DMS114 treated with DMSO at 0.1 percent for 48 hours (cell line): ENCODE measurements around the gene ADRB1.

Experiments
- DNase-seq: peaks from one replicate; lab custom pipeline; 2025; ENCODE audit not compliant: unreplicated experiment; lab: John Stamatoyannopoulos, UW

ADRB1 gene

DNA sequence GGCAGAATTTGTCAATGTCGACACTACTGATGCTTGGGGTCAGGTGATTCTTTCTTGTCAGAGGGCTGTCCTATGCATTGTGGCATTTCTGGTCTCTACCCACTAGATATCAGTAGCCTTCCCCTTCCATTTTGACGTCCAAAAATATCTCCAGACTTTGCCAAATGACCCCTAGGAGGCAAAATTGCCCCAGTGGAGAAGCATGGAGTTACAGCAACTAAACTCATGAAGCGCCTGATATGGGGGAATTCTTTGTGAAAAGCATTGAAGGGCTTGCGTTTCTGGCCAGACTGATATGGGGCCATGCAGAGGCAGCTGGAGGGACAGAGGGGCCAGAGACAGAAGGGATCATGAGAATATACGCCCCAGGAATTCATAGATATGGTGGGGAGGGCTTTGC lies 43.6 kb downstream of the ADRB1 start:
- DNase-seq: no peak

DNA sequence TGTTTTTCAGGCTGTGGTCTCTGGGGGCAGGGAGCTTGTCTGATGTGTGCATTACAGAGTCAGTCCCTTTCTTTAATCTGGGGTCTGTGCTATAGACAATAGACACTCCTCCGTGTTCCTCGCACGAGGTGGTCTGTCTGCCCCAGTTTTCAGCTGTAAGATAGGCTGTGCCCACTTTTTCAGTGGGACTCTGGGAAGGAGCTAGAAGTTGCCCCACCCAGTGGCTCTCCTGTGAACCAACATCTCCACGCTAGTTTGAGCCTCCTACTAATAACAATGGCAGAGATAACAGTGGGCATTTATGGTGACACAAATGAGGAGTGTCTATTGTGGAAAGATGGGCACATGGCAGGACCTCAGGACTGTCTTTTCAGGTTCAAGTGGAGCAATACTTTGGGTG lies 44.0 kb downstream of the ADRB1 start:
- no peak for DNase-seq

DNA sequence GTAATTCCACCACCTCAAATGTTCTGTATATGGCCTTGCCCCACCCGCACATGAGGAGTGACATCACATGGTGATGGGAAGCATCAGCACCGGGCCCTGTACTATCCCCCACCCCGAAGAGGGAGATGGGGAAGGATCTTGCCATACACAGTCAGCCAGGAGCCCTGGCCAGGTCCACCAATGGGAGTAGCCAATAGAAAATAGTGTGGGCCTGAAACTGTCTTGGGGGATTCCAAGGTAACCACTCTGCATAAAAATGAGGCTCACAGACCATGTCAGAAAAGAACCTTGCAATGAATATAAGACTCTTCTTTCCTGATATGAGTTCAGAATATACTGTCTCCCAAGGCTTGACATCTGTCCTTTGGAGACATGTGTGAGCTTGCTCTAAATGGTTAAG lies 51.1 kb downstream of the ADRB1 start:
- no peak for DNase-seq

DNA sequence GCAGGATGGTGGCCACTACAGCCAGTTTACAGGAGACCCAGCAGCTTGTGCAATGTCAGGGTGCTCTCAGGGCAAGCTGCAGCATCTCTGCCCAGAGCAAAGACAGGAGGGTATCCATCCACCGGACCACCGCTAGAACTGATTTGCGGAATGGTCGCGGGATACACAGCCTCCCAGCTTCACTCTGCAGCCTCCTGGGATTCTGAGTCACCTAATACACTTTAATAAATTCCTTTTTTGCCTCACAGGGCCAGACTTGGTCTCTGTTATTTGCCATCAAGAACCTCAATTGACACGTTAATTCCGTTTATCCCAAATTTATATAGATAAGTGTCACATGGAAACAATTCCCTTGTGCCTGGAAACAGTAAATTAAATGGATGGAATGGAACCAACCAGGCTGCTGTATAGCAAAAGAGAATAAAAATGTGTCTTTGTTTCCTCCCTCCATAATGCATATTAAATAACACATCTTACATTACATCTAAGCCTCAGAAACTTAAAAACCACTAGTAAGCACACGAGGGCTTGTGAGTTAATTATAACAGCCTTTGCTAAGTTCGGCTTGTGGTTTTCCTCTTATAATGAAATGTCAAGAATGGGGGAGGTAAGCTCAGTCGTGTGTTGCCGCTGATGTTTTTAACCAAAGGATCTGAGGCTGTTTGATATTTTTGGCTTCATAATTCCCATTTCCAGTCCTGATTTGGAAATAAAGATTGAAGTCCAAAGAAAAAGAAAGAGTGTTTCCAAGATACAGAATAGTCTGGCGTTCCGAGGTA lies 52.1 kb downstream of the ADRB1 start:
- DNase-seq: no peak
